Right lobe of liver (tissue), 6 donors: Measurements from ENCODE around the gene CFAP46. TPM values are rescaled to one million over a fixed set of nuclear protein-coding genes. Genes with fewer than 3 reads are reported as not detected.

ENCODE experiments used
- ATAC-seq, 4 donors: fragments of 200-7000 bp; cut with Tn5 transposase; one replicate each; pipeline ENCODE4 v1.9.1; 2020; ENCODE audit warnings: mild to moderate bottlenecking in 4 of 4, moderate library complexity in 4 of 4
- DNase-seq, 3 donors: peaks; one replicate each; pipeline ENCODE4 v3.0.0-alpha.2; 2020
- H3K27ac ChIP-seq, 3 donors: fragments of 200-600 bp; one replicate each; pipeline ENCODE4 v1.8.0; 2022
- H3K27me3 ChIP-seq, 2 donors: fragments of 200-600 bp; one replicate each; pipeline ENCODE4 v1.8.0; 2022
- H3K36me3 ChIP-seq, 4 donors: fragments of 200-600 bp; sonication (generic) in 1 of 4; one replicate each; pipeline versions ENCODE4 v1.5.1 to v1.8.0; 2017 to 2022; ENCODE audit warnings: control low read depth in 1 of 4
- H3K4me1 ChIP-seq, 4 donors: fragments of 200-600 bp; sonication (generic) in 1 of 4; one replicate each; pipeline versions ENCODE4 v1.5.1 to v1.8.0; 2017 to 2022; ENCODE audit warnings: control low read depth in 1 of 4
- H3K4me3 ChIP-seq, 3 donors: fragments of 200-600 bp; one replicate each; pipeline ENCODE4 v1.8.0; 2022
- H3K9me3 ChIP-seq, 4 donors: fragments of 200-600 bp; sonication (generic) in 1 of 4; one replicate each; pipeline versions ENCODE4 v1.5.1 to v1.8.0; 2017 to 2022; ENCODE audit warnings: control low read depth in 1 of 4
- CTCF ChIP-seq, 4 donors: fragments of 200-600 bp in 3 of 4; fragments of 450-650 bp in 1 of 4; IDR thresholded peaks; one replicate each; pipeline versions ENCODE4 v1.5.1 to v1.8.0; 2016 to 2022; ENCODE audit warnings: antibody characterized with exemption in 4 of 4, mild to moderate bottlenecking in 2 of 4
- POLR2A ChIP-seq: fragments of 450-650 bp; IDR thresholded peaks from one replicate; pipeline ENCODE4 v1.6.1; 2017; ENCODE audit warnings: antibody characterized with exemption, mild to moderate bottlenecking
- WGBS: methylation state at CpG from one replicate; pipeline ENCODE4 v1.1.6; 2018; ENCODE audit warnings: low coverage, low lambda C conversion rate; ENCODE audit not compliant: insufficient coverage; ENCODE audit errors: missing lambda C conversion rate; 5-methylcytosine and 5-hydroxymethylcytosine counted together
- intact Hi-C, 2 donors: fragments of 100-400 bp; cut with DNase I; formaldehyde crosslinking; loops; one replicate each; pipeline versions ENCODE4 v1.11.2 to v1.14.1; 2022
- total RNA-seq, 6 experiments: library from RNA; depleted of rRNA in 2 of 6; stranded (reverse); fragments of >200 nt in 2 of 6; fragmentation: NEBNext Ultra II Directional in 3 of 6; extraction: Animal tissue kit (Norgen Biotek cat#: 25700) in 3 of 6; gene quantifications; one replicate each; pipeline versions ENCODE4 v1.1.0 to v1.2.4, GENCODE V29; 2016 to 2023
- donor health status: DM: no; HTN: yes; CAD: no.
- donor health status: DM: no; HTN: no; CAD: no.
- donor health status: DM: no; HTN: no; CAD: no.
- donor health status: DM: no; HTN: yes; CAD: no.
- donor health status: DM: no; HTN: yes; CAD: no.

CFAP46 gene
- total RNA-seq, 6 experiments from 2014 or later = 0.16 to 0.67 (median 0.32) TPM

- H3K4me1 ChIP-seq = no peaks in the 10 kb centered on the region
- no peak for DNase-seq
- H3K27me3 ChIP-seq = no peaks in the 10 kb centered on the region
- intact Hi-C loops = no loop called here
- H3K9me3 ChIP-seq = no peaks in the 10 kb centered on the region
- H3K27ac ChIP-seq = no peak overlapping the region
- no peak for ATAC-seq
- 46% methylated on average over 26 of the region's 30 CpGs for WGBS
- H3K4me3 ChIP-seq = no peak overlapping the region
- TF ChIP-seq POLR2A = no peak
- TF ChIP-seq CTCF (IDR thresholded peaks at IDR 0.05) = no peak
- no peaks in the 10 kb centered on the region for H3K36me3 ChIP-seq
Measured at GRCh38 chr10:132832186-132832969, 110.0 kb downstream of the CFAP46 start.

- intact Hi-C loops = no loop called here
- H3K27me3 ChIP-seq = no peaks in the 10 kb centered on the region
- H3K9me3 ChIP-seq = no peaks in the 10 kb centered on the region
- no peaks in the 10 kb centered on the region for H3K36me3 ChIP-seq
- ATAC-seq (no peak), DNase-seq (no peak)
- TF ChIP-seq CTCF (IDR thresholded peaks at IDR 0.05) = no peak
- no peak for TF ChIP-seq POLR2A
- H3K27ac ChIP-seq = no peak overlapping the region
- WGBS = 63% methylated on average over 8 of the region's 8 CpGs
- H3K4me1 ChIP-seq = no peaks in the 10 kb centered on the region
- no peak overlapping the region for H3K4me3 ChIP-seq
Measured at GRCh38 chr10:132829403-132829802, 113.0 kb downstream of the CFAP46 start.

GRCh38 chr10:132828681-132829080, 113.7 kb downstream of the CFAP46 start:
- ATAC-seq = no peak

GRCh38 chr10:132827861-132828539, 114.4 kb downstream of the CFAP46 start:
- peak in 1 of 4 donors; percentile 20 for ATAC-seq
- TF ChIP-seq POLR2A (no peak), CTCF (IDR thresholded peaks at IDR 0.05) (no peak)
- WGBS = 70% methylated on average over 25 of the region's 29 CpGs

More at GRCh38 chr10:132828681-132829080, 113.7 kb downstream of the CFAP46 start:
- no peak for DNase-seq
- Histone ChIP-seq H3K4me3 (no peak overlapping the region), H3K9me3 (no peaks in the 10 kb centered on the region), H3K36me3 (no peaks in the 10 kb centered on the region), H3K4me1 (no peaks in the 10 kb centered on the region), H3K27ac (no peak overlapping the region), H3K27me3 (no peaks in the 10 kb centered on the region)
- TF ChIP-seq POLR2A (no peak), CTCF (IDR thresholded peaks at IDR 0.05) (no peak)
- WGBS = 76% methylated on average over 19 of the region's 20 CpGs
- intact Hi-C loops = no loop called here

More at GRCh38 chr10:132827861-132828539, 114.4 kb downstream of the CFAP46 start:
- Histone ChIP-seq H3K9me3 (no peaks in the 10 kb centered on the region), H3K27me3 (no peaks in the 10 kb centered on the region), H3K4me3 (no peak overlapping the region), H3K27ac (no peak overlapping the region), H3K4me1 (no peaks in the 10 kb centered on the region), H3K36me3 (no peaks in the 10 kb centered on the region)
- DNase-seq = no peak
- intact Hi-C loops = no loop called here
